ENCODE data around the gene GPR89A.
A peak's percentile ranks its signal among the peaks of the same experiment; 100 is the strongest.
"Not testable (repeated sequence)": the region's sequence is repeated elsewhere in the genome, so short reads cannot be mapped to it uniquely, and the experiment has no call there.

Gene GPR89A

GRCh38 chr1:145607833-145608733, at the start of gene GPR89A:
Gene GPR89A, plus strand, starts transcription at chr1:145607988. Its CDS starts 146 bp downstream, at chr1:145608134.
- H3K4me3 ChIP-seq (ENCODE audit: control insufficient read depth, low read depth, low read length): peak within 1 kb of the TSS; percentile 91
- peak; percentile 31 for DNase-seq (ENCODE audit: low read depth)

DNA sequence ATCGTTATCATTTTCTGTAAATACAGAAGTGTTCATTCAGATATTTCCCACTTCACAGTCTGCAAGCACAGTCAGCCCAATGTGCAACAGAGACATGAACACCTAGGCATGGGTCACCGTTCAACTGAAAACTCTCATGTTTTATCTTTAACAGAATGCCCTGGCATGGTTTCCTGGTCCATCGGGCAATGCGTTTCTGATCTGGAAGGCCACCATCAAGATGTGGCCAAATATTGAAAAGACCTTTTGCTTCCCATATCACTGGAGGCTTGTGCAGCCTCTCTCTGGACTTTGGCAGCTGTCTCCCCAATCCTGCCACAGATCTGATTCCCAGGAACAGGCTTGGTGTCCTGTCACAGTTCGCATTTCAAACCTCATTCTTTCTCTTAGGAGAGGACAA, 21.0 kb upstream of the GPR89A start:
- not testable (repeated sequence) for DNase-seq (ENCODE audit: low read depth); H3K4me3 ChIP-seq (ENCODE audit: control insufficient read depth, low read depth, low read length)

GRCh38 chr1:145590806-145591205, 17.0 kb upstream of the GPR89A start:
- DNase-seq (ENCODE audit: low read depth); H3K4me3 ChIP-seq (ENCODE audit: control insufficient read depth, low read depth, low read length): not testable (repeated sequence)

GRCh38 chr1:145592347-145592746, 15.4 kb upstream of the GPR89A start:
- H3K4me3 ChIP-seq (ENCODE audit: control insufficient read depth, low read depth, low read length); DNase-seq (ENCODE audit: low read depth): not testable (repeated sequence)

DNA sequence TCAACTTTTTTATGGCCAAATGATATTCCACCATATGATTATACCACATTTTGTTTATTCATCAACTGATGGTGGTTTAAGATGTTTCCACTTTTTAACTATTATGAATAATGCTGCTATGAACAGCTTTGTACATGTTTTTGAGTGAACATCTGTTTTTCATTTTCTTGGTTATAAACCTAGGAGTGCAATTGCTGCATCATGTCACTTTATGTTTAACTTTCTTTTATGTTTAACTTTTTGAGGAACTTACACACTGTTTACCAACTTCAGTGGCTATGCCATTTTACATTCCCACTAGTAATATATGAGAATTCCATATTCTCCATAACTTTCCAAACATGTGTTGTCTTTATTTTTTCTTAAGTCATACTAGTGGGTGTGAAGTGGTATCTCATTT, 12.4 kb upstream of the GPR89A start:
- peak; percentile 1 for DNase-seq (ENCODE audit: low read depth)
- not testable (repeated sequence) for H3K4me3 ChIP-seq (ENCODE audit: control insufficient read depth, low read depth, low read length)

DNA sequence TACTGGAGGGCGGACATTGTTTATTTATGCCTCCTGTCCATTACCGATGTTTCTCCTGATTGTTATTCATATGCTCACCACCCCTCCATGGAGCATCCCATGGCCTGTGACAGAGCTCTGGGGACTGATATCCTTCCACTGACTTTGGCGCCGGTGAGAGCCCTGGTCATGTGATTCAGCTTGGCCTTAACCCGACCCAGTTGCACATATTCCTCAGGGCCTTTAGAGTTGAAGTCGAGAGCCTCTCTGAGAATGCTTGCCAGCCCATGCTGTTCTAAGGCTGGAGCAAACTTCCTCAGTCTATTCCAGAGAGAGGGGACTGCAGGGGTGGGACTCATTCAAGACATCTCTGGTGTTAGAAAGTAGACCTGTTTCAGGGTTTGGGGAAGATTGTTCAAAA, 11.6 kb upstream of the GPR89A start:
- DNase-seq (ENCODE audit: low read depth): not testable (repeated sequence)

DNA sequence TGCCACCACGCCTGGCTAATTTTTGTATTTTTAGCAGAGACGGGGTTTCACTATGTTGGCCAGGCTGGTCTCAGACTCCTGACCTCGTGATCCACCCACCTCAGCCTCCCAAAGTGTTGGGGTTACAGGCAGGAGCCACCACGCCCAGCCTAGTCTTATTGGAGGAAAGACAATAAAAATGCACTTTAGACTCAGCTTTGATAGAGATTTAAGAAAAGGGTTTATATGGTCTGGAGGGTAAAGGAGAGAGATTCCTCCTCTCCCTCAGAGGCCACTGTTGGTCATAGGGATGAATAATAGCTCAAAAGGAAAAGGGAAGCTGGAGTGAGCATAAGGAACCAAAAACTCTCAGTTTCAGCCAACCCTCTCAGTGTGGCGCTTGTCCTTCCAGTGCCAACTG, 8.4 kb upstream of the GPR89A start:
- H3K4me3 ChIP-seq (ENCODE audit: control insufficient read depth, low read depth, low read length); DNase-seq (ENCODE audit: low read depth): not testable (repeated sequence)

More for the DNA sequence above, 11.6 kb upstream of the GPR89A start:
- not testable (repeated sequence) for H3K4me3 ChIP-seq (ENCODE audit: control insufficient read depth, low read depth, low read length)

DNA sequence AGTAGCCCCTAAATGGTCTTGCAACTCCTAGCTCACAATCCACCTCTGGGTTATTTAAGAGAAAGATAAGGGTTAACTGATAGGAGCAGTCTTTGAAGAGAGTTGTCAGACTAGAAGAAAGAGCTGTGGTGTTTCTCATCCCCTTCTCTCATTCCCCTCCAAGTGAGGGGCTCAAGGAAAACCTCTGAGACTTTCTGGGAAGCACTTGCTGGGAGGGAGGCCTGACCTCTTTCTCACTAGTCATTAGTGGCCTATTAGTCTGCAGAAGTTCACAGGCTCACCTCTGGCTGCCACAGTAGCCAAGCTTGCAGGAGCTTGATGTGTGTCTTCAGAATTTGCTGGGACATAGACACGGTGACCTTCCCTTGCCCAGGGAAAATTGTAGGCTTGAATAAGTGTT, 6.2 kb upstream of the GPR89A start:
- TF ChIP-seq, protein P1, sequence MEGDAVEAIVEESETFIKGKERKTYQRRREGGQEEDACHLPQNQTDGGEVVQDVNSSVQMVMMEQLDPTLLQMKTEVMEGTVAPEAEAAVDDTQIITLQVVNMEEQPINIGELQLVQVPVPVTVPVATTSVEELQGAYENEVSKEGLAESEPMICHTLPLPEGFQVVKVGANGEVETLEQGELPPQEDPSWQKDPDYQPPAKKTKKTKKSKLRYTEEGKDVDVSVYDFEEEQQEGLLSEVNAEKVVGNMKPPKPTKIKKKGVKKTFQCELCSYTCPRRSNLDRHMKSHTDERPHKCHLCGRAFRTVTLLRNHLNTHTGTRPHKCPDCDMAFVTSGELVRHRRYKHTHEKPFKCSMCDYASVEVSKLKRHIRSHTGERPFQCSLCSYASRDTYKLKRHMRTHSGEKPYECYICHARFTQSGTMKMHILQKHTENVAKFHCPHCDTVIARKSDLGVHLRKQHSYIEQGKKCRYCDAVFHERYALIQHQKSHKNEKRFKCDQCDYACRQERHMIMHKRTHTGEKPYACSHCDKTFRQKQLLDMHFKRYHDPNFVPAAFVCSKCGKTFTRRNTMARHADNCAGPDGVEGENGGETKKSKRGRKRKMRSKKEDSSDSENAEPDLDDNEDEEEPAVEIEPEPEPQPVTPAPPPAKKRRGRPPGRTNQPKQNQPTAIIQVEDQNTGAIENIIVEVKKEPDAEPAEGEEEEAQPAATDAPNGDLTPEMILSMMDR (IDR thresholded peaks at IDR 0.05; ENCODE audit: control insufficient read depth, insufficient read depth, low read depth, low read length, missing control alignments): no peak
- no peak for DNase-seq (ENCODE audit: low read depth)
- H3K4me3 ChIP-seq (ENCODE audit: control insufficient read depth, low read depth, low read length): no peak overlapping the region

- not testable (repeated sequence) for H3K4me3 ChIP-seq (ENCODE audit: control insufficient read depth, low read depth, low read length); DNase-seq (ENCODE audit: low read depth)
Observed at GRCh38 chr1:145606840-145607239, 948 bp upstream of the GPR89A start.

GRCh38 chr1:145607289-145607688, 499 bp upstream of the GPR89A start:
- not testable (repeated sequence) for H3K4me3 ChIP-seq (ENCODE audit: control insufficient read depth, low read depth, low read length); DNase-seq (ENCODE audit: low read depth)

GRCh38 chr1:145610744-145611143, 3.0 kb downstream of the GPR89A start:
- not testable (repeated sequence) for DNase-seq (ENCODE audit: low read depth); H3K4me3 ChIP-seq (ENCODE audit: control insufficient read depth, low read depth, low read length)

DNA sequence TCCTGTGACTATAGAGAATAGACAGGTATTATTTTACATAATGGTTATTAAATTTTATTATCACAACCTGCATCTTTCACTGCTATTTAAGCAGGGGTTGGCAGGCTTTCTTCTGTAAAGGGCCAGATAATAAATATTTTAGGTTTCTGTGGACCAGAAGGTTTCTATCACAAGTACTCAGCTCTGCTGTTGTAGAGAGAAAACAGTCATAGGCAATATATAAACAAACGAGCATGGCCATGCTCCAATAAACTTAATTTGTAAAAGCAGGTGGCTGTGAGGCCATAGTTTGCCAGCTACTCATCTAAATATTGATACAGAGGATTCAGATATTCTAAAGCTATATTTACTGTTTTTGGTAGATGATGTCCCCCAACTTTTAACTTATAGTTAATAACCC, 12.3 kb downstream of the GPR89A start:
- H3K4me3 ChIP-seq (ENCODE audit: control insufficient read depth, low read depth, low read length); DNase-seq (ENCODE audit: low read depth): not testable (repeated sequence)

- not testable (repeated sequence) for H3K4me3 ChIP-seq (ENCODE audit: control insufficient read depth, low read depth, low read length); DNase-seq (ENCODE audit: low read depth)
Observed at GRCh38 chr1:145622177-145622576, 14.4 kb downstream of the GPR89A start.

DNA sequence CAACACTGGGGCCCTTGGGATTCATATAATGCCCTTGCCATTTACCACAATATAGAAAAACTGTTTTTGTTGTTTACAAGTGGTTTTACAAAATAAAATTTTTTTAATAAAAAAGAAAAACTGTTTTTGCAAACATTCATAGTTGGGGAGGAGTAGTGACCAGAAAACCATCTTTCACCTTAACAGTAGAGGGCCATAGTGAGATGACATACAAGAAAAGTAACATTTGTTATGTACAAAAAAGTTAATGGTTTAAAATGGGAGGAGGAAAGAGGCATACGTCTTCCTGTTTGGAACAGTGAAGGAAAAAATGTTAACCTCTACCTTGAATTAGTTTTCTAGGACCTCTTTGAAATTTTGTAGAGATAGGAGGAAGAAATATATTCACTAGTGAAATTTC, 28.4 kb downstream of the GPR89A start:
- not testable (repeated sequence) for H3K4me3 ChIP-seq (ENCODE audit: control insufficient read depth, low read depth, low read length); DNase-seq (ENCODE audit: low read depth)

DNA sequence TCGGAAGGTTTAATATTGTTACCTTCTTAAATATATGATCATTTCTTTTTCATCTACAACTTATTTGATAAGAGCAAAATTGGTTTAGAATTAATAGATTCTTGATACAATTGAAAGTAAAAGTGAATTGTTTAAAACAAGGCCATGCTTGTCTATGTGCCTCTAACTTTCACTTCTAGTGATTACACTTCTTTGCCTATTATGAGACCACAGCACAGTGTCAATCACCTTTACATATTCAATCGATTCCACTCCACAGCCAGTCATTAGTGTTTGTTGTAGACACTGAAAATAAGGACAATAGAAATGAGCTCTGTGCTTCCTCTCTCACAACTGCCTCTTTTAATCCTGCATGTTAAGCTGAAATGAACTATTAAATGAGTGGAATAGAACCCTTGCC, 34.1 kb downstream of the GPR89A start:
- not testable (repeated sequence) for DNase-seq (ENCODE audit: low read depth); H3K4me3 ChIP-seq (ENCODE audit: control insufficient read depth, low read depth, low read length)

DNA sequence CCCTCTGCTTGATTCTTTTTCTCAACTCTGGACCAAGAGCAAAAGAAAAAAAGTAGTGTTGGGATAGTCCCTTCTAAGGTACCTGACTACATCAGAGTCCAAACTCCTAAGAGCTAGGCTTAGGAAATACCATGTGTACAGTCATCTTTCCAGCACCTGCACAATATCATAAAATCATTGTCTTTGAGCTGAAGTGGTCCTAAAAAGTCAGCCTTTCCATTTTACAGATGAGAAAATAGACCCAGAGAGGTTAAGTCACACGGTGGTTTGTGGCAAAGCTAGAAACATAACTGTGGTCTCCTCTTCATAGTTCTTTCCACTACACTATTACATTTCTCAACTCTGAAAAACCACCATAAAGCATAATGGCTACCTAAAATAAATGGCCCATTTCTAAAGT, 36.2 kb downstream of the GPR89A start:
- not testable (repeated sequence) for DNase-seq (ENCODE audit: low read depth); H3K4me3 ChIP-seq (ENCODE audit: control insufficient read depth, low read depth, low read length)

- not testable (repeated sequence) for DNase-seq (ENCODE audit: low read depth); H3K4me3 ChIP-seq (ENCODE audit: control insufficient read depth, low read depth, low read length)
Observed at GRCh38 chr1:145656245-145656943, 48.6 kb downstream of the GPR89A start.

GRCh38 chr1:145662502-145662901, 54.7 kb downstream of the GPR89A start:
- DNase-seq (ENCODE audit: low read depth); H3K4me3 ChIP-seq (ENCODE audit: control insufficient read depth, low read depth, low read length): not testable (repeated sequence)

Data from AG09309 (cell line).